GM19452 (cell line): ENCODE results near the gene PLCB1.
"Not testable (repeated sequence)": the region's sequence is repeated elsewhere in the genome, so short reads cannot be mapped to it uniquely, and the experiment has no call there.

Experiments used
- ATAC-seq: cut with Tn5 transposase; IDR thresholded peaks from one replicate; pipeline ENCODE4 v1.9.1; 2021; ENCODE audit not compliant: unreplicated experiment

Gene PLCB1

GRCh38 chr20:8363970-8364733, 232.1 kb downstream of the PLCB1 start:
- ATAC-seq = no peak

GRCh38 chr20:8364734-8365078, 232.6 kb downstream of the PLCB1 start:
- no peak for ATAC-seq

GRCh38 chr20:8365634-8366033, 233.6 kb downstream of the PLCB1 start:
- no peak for ATAC-seq

- no peak for ATAC-seq
Observed at GRCh38 chr20:8366303-8366923, 234.3 kb downstream of the PLCB1 start.

- ATAC-seq = no peak
Observed at GRCh38 chr20:8367689-8368088, 235.6 kb downstream of the PLCB1 start.

GRCh38 chr20:8368670-8369069, 236.6 kb downstream of the PLCB1 start:
- no peak for ATAC-seq

- ATAC-seq = no peak
Observed at GRCh38 chr20:8369311-8369710, 237.2 kb downstream of the PLCB1 start.

- ATAC-seq = no peak
Observed at GRCh38 chr20:8370774-8371173, 238.7 kb downstream of the PLCB1 start.

GRCh38 chr20:8372824-8373380, 240.8 kb downstream of the PLCB1 start:
- no peak for ATAC-seq

GRCh38 chr20:8373579-8373978, 241.5 kb downstream of the PLCB1 start:
- no peak for ATAC-seq

- no peak for ATAC-seq
Observed at GRCh38 chr20:8375898-8376297, 243.8 kb downstream of the PLCB1 start.

- no peak for ATAC-seq
Observed at GRCh38 chr20:8376940-8377339, 244.9 kb downstream of the PLCB1 start.

GRCh38 chr20:8379125-8379524, 247.1 kb downstream of the PLCB1 start:
- ATAC-seq = not testable (repeated sequence)

- ATAC-seq = no peak
Observed at GRCh38 chr20:8385247-8385646, 253.2 kb downstream of the PLCB1 start.

- no peak for ATAC-seq
Observed at GRCh38 chr20:8386991-8387390, 254.9 kb downstream of the PLCB1 start.

GRCh38 chr20:8388141-8388540, 256.1 kb downstream of the PLCB1 start:
- no peak for ATAC-seq

- ATAC-seq = no peak
Observed at GRCh38 chr20:8388707-8389106, 256.6 kb downstream of the PLCB1 start.

- no peak for ATAC-seq
Observed at GRCh38 chr20:8389381-8390036, 257.4 kb downstream of the PLCB1 start.

GRCh38 chr20:8390037-8390433, 258.0 kb downstream of the PLCB1 start:
- ATAC-seq = no peak

- no peak for ATAC-seq
Observed at GRCh38 chr20:8390500-8390899, 258.4 kb downstream of the PLCB1 start.

GRCh38 chr20:8393381-8393780, 261.3 kb downstream of the PLCB1 start:
- ATAC-seq = no peak
